Measurements from ENCODE around the gene OSBPL10. TPM values are rescaled to one million over a fixed set of nuclear protein-coding genes. Genes with fewer than 3 reads are reported as not detected.

The OSBPL10 gene
- total and polyA plus RNA-seq, 2 of the 8 experiments (the other 6 are each of a cell fraction or from before 2014, with no cell fraction given), result 26.2 to 86.7 TPM

DNA sequence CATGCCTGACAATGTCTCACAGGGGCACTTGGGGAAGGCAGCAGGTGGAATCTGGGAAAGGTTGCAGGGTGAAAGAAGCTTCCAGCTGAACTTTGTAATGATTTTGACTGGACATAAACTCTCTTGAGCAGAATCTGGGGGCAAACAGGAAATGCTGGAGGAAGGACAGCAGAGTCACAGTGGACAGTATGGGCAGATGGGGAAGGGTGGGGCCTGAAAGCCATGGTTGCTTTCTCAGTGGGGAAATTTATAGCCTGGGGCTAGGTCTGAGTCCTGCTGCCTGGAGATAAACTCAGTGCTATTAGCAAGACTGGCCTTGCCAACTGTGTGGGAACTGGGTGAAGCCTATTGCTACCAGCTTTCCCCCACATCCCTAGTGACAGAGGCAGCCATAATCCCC is 203.2 kb downstream of the OSBPL10 start:
- H4K5ac ChIP-seq (ENCODE audit: insufficient read length, low read depth, low read length), result no peak overlapping the region
- DNase-seq (ENCODE audit: low read depth in 1 of 2, low spot score in 2 of 2), result no peak
- H3K9ac ChIP-seq (replicated peaks in 1 of 4; ENCODE audit: extremely low read depth in 1 of 4, low read depth in 3 of 4, low read length in 3 of 4), result no peak overlapping the region
- no peak overlapping the region for H3K4me3 ChIP-seq (ENCODE audit: extremely low read depth in 1 of 4, insufficient read depth in 2 of 4, low read depth in 3 of 4, low read length in 4 of 4)
- no peak overlapping the region for H3K18ac ChIP-seq (ENCODE audit: extremely low read depth, low read length)
- no peak overlapping the region for H3K14ac ChIP-seq (ENCODE audit: insufficient read length)
- FAIRE-seq, result no peak
- no peaks in the 10 kb centered on the region for H3K4me1 ChIP-seq (replicated peaks in 1 of 4; ENCODE audit: control insufficient read depth in 3 of 4, insufficient read depth in 4 of 4, low read length in 3 of 4)
- no peaks in the 10 kb centered on the region for H3K9me3 ChIP-seq (ENCODE audit: insufficient read depth in 2 of 2, low read depth in 1 of 2, low read length in 1 of 2)
- H4K91ac ChIP-seq (replicated peaks; ENCODE audit: insufficient read length, low read length), result no peak overlapping the region
- H3K79me1 ChIP-seq (ENCODE audit: low read depth, low read length), result no peaks in the 10 kb centered on the region; the same call in 1 of the 2 replicates
- no peak overlapping the region for H3K4me2 ChIP-seq (ENCODE audit: insufficient read depth in 1 of 2, low read depth in 2 of 2, low read length in 2 of 2)
- H4K8ac ChIP-seq (ENCODE audit: extremely low read depth, insufficient read depth, low read length), result peak overlapping the region; percentile 18; the same call in 1 of the 2 replicates
- H3K23ac ChIP-seq (ENCODE audit: insufficient read length), result no peak overlapping the region
- TF ChIP-seq TEAD4 (IDR thresholded peaks at IDR 0.05; ENCODE audit: low read depth, low read length) (no peak), POLR2AphosphoS5 (IDR thresholded peaks at IDR 0.05; ENCODE audit: low read depth, low read length) (no peak), ZNF274 (IDR thresholded peaks at IDR 0.05; ENCODE audit: borderline replicate concordance, extremely low read depth, low read length) (no peak), RXRA (IDR thresholded peaks at IDR 0.05; ENCODE audit: insufficient read depth, low read depth, low read length) (no peak), MAFK (IDR thresholded peaks at IDR 0.05; ENCODE audit: low read depth, low read length) (no peak), JUND (IDR thresholded peaks at IDR 0.05; ENCODE audit: low read length) (no peak), ASH2L (IDR thresholded peaks at IDR 0.05; ENCODE audit: low read length) (no peak), BCL11A (IDR thresholded peaks at IDR 0.05; ENCODE audit: low read depth in 2 of 2, low read length in 2 of 2) (no peak), EGR1 (IDR thresholded peaks at IDR 0.05; ENCODE audit: borderline replicate concordance, low read depth, low read length) (no peak), SIN3A (conservative IDR thresholded peaks at IDR 0.05 in 1 of 2, IDR thresholded peaks at IDR 0.05 in 1 of 2; ENCODE audit: low read depth in 1 of 2, low read length in 2 of 2) (no peak), HDAC2 (IDR thresholded peaks at IDR 0.05; ENCODE audit: borderline replicate concordance in 1 of 2, low read depth in 2 of 2, low read length in 2 of 2) (no peak), POLR2A (IDR thresholded peaks at IDR 0.05; ENCODE audit: control extremely low read depth in 1 of 2, low read depth in 2 of 2, low read length in 2 of 2) (no peak), TAF1 (IDR thresholded peaks at IDR 0.05; ENCODE audit: low read depth, low read length) (no peak), SIX5 (IDR thresholded peaks at IDR 0.05; ENCODE audit: low read depth, low read length) (no peak)
- TF ChIP-seq, protein P1, sequence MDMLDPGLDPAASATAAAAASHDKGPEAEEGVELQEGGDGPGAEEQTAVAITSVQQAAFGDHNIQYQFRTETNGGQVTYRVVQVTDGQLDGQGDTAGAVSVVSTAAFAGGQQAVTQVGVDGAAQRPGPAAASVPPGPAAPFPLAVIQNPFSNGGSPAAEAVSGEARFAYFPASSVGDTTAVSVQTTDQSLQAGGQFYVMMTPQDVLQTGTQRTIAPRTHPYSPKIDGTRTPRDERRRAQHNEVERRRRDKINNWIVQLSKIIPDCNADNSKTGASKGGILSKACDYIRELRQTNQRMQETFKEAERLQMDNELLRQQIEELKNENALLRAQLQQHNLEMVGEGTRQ (IDR thresholded peaks at IDR 0.05; ENCODE audit: low read length), result no peak
- H2BK15ac ChIP-seq (ENCODE audit: low read length), result no peak overlapping the region
- no peak overlapping the region for H2BK120ac ChIP-seq (replicated peaks; ENCODE audit: low read depth, low read length)
- H3K4ac ChIP-seq (replicated peaks; ENCODE audit: insufficient read length, low read depth, low read length), result no peak overlapping the region
- no peaks in the 10 kb centered on the region for H3K27me3 ChIP-seq (replicated peaks in 1 of 4; ENCODE audit: control insufficient read depth in 3 of 4, extremely low read depth in 1 of 4, insufficient read depth in 3 of 4, low read length in 3 of 4)
- H2BK20ac ChIP-seq (ENCODE audit: low read length), result no peak overlapping the region
- H3K23me2 ChIP-seq (ENCODE audit: low read depth, low read length), result no peaks in the 10 kb centered on the region
- ChIA-PET POLR2A (ENCODE audit: partially characterized antibody) (no interaction called here), CTCF (ENCODE audit: partially characterized antibody) (no interaction called here)
- H3K36me3 ChIP-seq (ENCODE audit: control insufficient read depth in 2 of 4, insufficient read depth in 4 of 4, low read length in 3 of 4), result no peaks in the 10 kb centered on the region
- no peaks in the 10 kb centered on the region for H4K20me1 ChIP-seq (replicated peaks in 1 of 2; ENCODE audit: control insufficient read depth in 1 of 2, insufficient read depth in 2 of 2, low read length in 2 of 2)
- H2BK5ac ChIP-seq (ENCODE audit: low read depth, low read length), result no peak overlapping the region
- no peak overlapping the region for H2BK12ac ChIP-seq (ENCODE audit: low read depth, low read length)
- H3K79me2 ChIP-seq (ENCODE audit: control insufficient read depth in 1 of 2, insufficient read depth in 2 of 2, low read length in 2 of 2), result peaks cover 0 to 33% of the 10 kb centered on the region in 2 experiments; a peak in 3 of 4 replicates
- H3K56ac ChIP-seq (replicated peaks; ENCODE audit: insufficient read length, low read depth, low read length), result no peak overlapping the region
- no peak overlapping the region for H3K27ac ChIP-seq (ENCODE audit: low read depth, low read length)
- H2AFZ ChIP-seq (ENCODE audit: low read length), result no peak overlapping the region
- no peak overlapping the region for H2AK5ac ChIP-seq (ENCODE audit: low read depth, low read length)
